ENCODE data around the gene KIRREL1.
A peak's percentile ranks its signal among the peaks of the same experiment; 100 is the strongest.

Gene KIRREL1

DNA sequence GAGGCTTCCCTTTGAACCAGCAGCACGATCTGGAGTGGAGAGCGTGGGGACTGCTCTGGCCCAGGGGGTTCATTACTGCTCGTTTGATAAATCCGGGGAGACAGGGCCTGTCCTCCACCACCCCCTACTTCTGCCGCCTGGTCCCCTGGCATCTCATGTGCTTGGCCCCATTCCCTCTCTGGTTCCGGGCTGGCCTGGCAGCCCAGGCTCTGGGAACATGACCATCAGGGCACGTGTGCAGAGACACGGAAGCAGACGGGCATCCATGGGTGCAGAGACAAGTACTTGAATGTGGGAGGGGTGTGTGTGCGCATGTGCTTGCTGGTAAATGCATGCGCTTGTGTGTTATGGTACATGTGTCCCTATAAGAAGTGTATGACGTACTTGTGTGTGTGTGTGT is 75.5 kb downstream of the KIRREL1 start:
- FAIRE-seq (no peak), DNase-seq (ENCODE audit: low spot score) (no peak)

DNA sequence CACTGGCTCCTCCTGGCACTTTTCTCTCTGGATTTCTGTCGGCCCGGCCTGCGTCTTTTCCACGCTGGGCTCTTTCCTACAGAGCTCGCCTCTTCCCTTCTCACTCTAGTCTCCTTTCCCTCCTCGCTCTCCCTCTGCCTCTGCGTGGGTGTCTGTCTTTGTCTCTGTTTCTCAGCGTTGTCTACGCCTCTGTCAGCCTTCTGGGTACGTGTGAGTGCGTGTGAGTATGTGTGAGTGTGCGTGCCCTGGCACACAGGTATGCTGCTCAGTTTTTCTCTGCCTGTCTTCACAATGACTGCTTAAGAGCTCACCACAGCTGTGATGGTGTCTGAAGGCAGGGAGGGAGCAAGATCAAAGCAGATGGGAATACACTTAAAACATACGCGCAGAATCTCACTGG is 77.7 kb downstream of the KIRREL1 start:
- DNase-seq (ENCODE audit: low spot score) (no peak), FAIRE-seq (no peak)

GRCh38 chr1:158075078-158075477 is 81.6 kb downstream of the KIRREL1 start:
- FAIRE-seq: no peak

GRCh38 chr1:158076441-158076840 is 83.0 kb downstream of the KIRREL1 start:
- FAIRE-seq: no peak

More at GRCh38 chr1:158075078-158075477, 81.6 kb downstream of the KIRREL1 start:
- no peak for DNase-seq (ENCODE audit: low spot score)

GRCh38 chr1:158077411-158078256 is 84.2 kb downstream of the KIRREL1 start:
- DNase-seq (ENCODE audit: low spot score): no peak
- FAIRE-seq: no peak

More at GRCh38 chr1:158076441-158076840, 83.0 kb downstream of the KIRREL1 start:
- no peak for DNase-seq (ENCODE audit: low spot score)

- FAIRE-seq: no peak
Measured at GRCh38 chr1:158078569-158079080, 85.2 kb downstream of the KIRREL1 start.

GRCh38 chr1:158080066-158080465 is 86.6 kb downstream of the KIRREL1 start:
- no peak for FAIRE-seq
- no peak for DNase-seq (ENCODE audit: low spot score)

More at GRCh38 chr1:158078569-158079080, 85.2 kb downstream of the KIRREL1 start:
- DNase-seq (ENCODE audit: low spot score): no peak

- FAIRE-seq: no peak
- DNase-seq (ENCODE audit: low spot score): no peak
Measured at GRCh38 chr1:158084336-158084735, 90.9 kb downstream of the KIRREL1 start.

- no peak for FAIRE-seq
- no peak for DNase-seq (ENCODE audit: low spot score)
Measured at GRCh38 chr1:158084747-158085146, 91.3 kb downstream of the KIRREL1 start.

DNA sequence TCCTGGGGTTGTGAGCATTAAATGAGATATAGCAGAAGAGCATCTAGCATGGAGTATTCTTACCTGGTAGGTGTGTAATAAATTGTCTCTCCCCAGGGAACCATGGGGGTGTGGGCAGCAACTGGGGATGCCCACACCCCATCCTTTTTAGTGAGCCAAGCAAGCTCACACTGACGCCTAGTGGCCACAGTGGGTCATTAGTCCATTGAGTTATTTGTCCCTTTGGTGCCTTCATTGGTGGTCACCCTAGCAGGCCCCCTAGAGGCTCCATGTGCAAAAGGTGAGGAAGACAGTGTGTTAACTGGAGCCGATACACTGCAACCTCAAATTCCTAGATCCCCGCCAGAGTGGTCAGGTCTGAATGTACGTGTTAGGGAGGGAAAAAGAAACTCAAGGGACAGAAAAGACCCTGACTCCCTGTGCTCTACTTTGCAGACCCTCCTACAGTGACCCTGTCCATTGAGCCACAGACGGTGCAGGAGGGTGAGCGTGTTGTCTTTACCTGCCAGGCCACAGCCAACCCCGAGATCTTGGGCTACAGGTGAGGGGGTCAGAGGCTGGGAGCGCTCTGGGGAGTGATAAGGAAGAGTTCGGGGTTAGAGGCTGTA is 94.0 kb downstream of the KIRREL1 start:
- peak; percentile 68 for DNase-seq (ENCODE audit: low spot score)
- FAIRE-seq: peak; percentile 7

- FAIRE-seq (no peak), DNase-seq (ENCODE audit: low spot score) (no peak)
Measured at GRCh38 chr1:158089476-158089875, 96.0 kb downstream of the KIRREL1 start.

GRCh38 chr1:158089925-158090637 is 96.6 kb downstream of the KIRREL1 start:
- no peak for DNase-seq (ENCODE audit: low spot score)
- FAIRE-seq: no peak

DNA sequence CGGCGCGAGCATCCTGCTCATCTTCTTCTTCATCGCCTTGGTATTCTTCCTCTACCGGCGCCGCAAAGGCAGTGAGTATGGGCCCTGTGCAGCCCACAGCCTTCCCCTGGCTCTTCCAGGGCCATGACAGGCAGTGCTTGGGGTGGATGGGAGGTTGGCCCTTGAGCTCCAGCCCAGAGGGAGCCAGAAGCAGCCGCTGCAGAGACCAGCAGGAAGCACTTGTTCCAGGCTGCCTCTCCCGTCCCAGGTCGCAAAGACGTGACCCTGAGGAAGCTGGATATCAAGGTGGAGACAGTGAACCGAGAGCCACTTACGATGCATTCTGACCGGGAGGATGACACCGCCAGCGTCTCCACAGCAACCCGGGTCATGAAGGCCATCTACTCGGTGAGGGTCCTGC is 99.9 kb downstream of the KIRREL1 start:
- DNase-seq (ENCODE audit: low spot score): no peak
- FAIRE-seq: no peak

DNA sequence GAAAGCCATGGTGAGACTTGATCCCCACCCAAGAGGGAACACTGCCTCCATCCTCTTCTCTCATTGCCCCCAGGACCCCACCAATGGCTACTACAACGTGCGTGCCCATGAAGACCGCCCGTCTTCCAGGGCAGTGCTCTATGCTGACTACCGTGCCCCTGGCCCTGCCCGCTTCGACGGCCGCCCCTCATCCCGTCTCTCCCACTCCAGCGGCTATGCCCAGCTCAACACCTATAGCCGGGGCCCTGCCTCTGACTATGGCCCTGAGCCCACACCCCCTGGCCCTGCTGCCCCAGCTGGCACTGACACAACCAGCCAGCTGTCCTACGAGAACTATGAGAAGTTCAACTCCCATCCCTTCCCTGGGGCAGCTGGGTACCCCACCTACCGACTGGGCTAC is 101.1 kb downstream of the KIRREL1 start:
- FAIRE-seq (no peak), DNase-seq (ENCODE audit: low spot score) (no peak)

GRCh38 chr1:158095737-158096335 is 102.4 kb downstream of the KIRREL1 start:
- FAIRE-seq (no peak), DNase-seq (ENCODE audit: low spot score) (peak; percentile 34)

DNA sequence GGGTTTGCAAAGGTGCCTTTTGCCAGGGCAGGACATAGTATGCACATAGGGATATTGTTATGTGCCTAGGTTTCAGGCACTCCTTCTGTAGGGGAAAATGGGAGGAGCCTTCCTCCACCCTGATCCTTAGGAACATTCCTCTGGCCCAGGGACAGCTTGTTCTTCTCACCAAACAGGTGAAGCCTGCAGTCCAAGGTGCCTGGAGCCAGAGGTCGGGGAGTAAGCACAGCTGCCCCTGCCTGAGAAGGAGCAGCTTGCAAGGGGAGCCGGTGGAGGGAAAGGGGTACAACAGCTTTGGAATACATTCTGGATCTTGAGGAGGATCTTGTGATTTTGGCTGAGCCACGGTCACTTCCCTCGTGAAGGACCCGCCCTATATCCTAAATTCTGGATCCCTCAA is 104.8 kb downstream of the KIRREL1 start:
- DNase-seq (ENCODE audit: low spot score) (no peak), FAIRE-seq (no peak)

GRCh38 chr1:158099185-158099584 is 105.7 kb downstream of the KIRREL1 start:
- FAIRE-seq (no peak), DNase-seq (ENCODE audit: low spot score) (no peak)

- FAIRE-seq (no peak), DNase-seq (ENCODE audit: low spot score) (no peak)
Measured at GRCh38 chr1:158100498-158100897, 107.1 kb downstream of the KIRREL1 start.

DNA sequence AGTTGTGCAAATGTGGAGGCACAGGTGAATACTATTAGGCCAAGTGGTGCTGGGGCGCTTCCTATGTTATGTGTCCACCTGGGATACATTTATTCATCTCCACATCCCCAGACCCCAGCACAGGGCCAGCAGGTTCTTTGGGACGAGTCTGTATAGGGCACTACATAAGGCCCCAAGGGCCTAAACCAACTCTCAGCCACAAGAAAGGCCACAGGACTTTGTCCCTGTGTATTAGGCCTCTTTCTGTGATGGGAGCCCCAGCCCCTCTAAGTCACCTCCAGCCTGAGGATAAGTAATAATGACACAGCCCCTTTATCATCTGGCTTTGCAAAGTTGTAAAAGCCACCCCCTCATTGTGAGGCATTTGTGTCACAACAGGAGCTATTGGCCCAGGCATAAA is 108.0 kb downstream of the KIRREL1 start:
- DNase-seq (ENCODE audit: low spot score) (no peak), FAIRE-seq (no peak)

- DNase-seq (ENCODE audit: low spot score) (peak; percentile 87), FAIRE-seq (peak; percentile 88)
Measured at GRCh38 chr1:158101927-158102326, 108.5 kb downstream of the KIRREL1 start.

DNA sequence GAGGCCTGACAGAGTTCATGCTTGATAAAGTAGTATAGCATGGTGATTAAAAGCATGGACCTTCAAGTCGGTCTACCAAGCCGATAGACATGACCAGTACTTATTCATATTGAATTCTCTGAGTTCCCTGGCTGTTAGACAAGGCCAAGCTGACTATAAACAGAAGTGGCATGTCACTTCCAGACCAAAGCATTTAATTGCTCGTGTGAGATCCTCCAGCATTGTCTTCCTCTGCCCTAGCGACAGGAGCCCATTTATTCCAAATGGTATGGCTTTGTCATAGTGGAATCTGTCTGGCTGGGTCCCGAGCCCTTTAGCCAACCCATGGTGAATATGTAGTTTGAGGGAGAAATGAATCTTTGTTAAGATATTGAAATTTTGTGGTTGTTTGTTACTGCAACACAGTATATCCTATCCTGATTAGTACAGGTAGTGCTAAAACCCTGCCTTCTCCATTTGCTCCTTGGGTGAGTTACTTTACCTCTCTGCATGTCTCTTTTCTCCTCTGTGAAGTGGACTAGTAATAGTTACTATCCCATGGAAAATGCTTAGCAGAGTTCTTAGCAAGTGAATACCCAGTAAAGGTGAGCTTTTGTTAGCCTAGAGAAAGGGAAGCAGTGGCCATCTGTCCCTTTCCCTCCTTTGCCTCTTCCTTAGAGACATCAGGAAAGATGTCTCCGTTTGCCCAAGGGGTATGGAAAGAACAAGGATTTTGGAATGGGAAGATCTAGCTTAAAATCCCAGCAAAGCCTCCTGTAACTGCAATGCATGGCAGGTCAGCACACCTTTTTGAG is 109.6 kb downstream of the KIRREL1 start:
- FAIRE-seq: no peak
- no peak for DNase-seq (ENCODE audit: low spot score)

All from RCC 7860 (cell line).